OCI-LY7 (cell line): ENCODE results near the gene NEMP1.

Experiments
- CTCF ChIP-seq: fragments of 200-600 bp; sonication (generic); conservative IDR thresholded peaks from 2 replicates; pipeline ENCODE4 v1.5.1; 2014; ENCODE audit warnings: mild to moderate bottlenecking, antibody characterized with exemption, low read length, moderate library complexity, mixed read lengths
- EZH2phosphoT487 ChIP-seq: fragments of 200-600 bp; sonication (generic); IDR thresholded peaks from 2 replicates; pipeline ENCODE4 v1.6.1; 2018; ENCODE audit warnings: low read depth, borderline replicate concordance, mild to moderate bottlenecking, mixed run types, antibody characterized with exemption, low read length, moderate library complexity, mixed read lengths

GRCh38 chr12:57079821-57080220 is 1.2 kb upstream of the NEMP1 start:
- TF ChIP-seq CTCF: no peak
- TF ChIP-seq EZH2phosphoT487: no peak
